ENCODE measurements around the gene DCST2. TPM values are rescaled to one million over a fixed set of nuclear protein-coding genes. Genes with fewer than 3 reads are reported as not detected.

DCST2 gene
- total and polyA plus RNA-seq, 7 donors: 0.27 to 2.0 (median 0.43) TPM; not detected in 3

- Histone ChIP-seq H3K27me3 (no peaks in the 10 kb centered on the region), H3K4me3 (peak overlapping the region; percentile 46 to 77 (median 70)), H3K4me1 (peaks cover 0 to 38% (median 33%) of the 10 kb centered on the region in 4 donors), H3K36me3 (peaks cover 0 to 10% (median 0%) of the 10 kb centered on the region in 4 donors), H3K27ac (peak overlapping the region; percentile 95 to 98 (median 96)), H3K9me3 (no peaks in the 10 kb centered on the region)
- WGBS, 2 donors: 0 to 1% methylated on average over 24 of the region's 24 CpGs
- intact Hi-C loops (cut with DNase I): loop anchor here (1.0 kb wide), 1 partner anchor 42 kb away; no protein-coding TSS in a partner anchor
- TF ChIP-seq CTCF (IDR thresholded peaks at IDR 0.05) (no peak), POLR2AphosphoS5 (IDR thresholded peaks at IDR 0.05) (peak in 1 of 4 donors; percentile 27), POLR2A (IDR thresholded peaks at IDR 0.05) (no peak), EP300 (IDR thresholded peaks at IDR 0.05) (no peak)
- DNase-seq: peak; percentile 86
These were observed 58.0 kb downstream of the DCST2 start for GRCh38 chr1:154975409-154976059.

GRCh38 chr1:154974808-154975408 lies 58.7 kb downstream of the DCST2 start:
- Histone ChIP-seq H3K4me3 (peak overlapping the region; percentile 46 to 77 (median 70)), H3K27ac (peak overlapping the region; percentile 95 to 98 (median 96)), H3K9me3 (no peaks in the 10 kb centered on the region), H3K36me3 (peaks cover 0 to 10% (median 0%) of the 10 kb centered on the region in 4 donors), H3K27me3 (no peaks in the 10 kb centered on the region), H3K4me1 (peaks cover 0 to 45% (median 39%) of the 10 kb centered on the region in 4 donors)
- TF ChIP-seq POLR2AphosphoS5 (IDR thresholded peaks at IDR 0.05) (peak; percentile 27 to 91 (median 79)), CTCF (IDR thresholded peaks at IDR 0.05) (no peak), EP300 (IDR thresholded peaks at IDR 0.05) (peak in 1 of 4 donors; percentile 34), POLR2A (IDR thresholded peaks at IDR 0.05) (peak; percentile 49 to 59)
- peak; percentile 97 for DNase-seq
- intact Hi-C loops (cut with DNase I): loop anchor here (1.0 to 5.0 kb wide), 4 partner anchors 27 to 87 kb away; partner anchors contain the start of genes EFNA4 and ZBTB7B
- WGBS, 2 donors: 0% methylated on average over 30 of the region's 30 CpGs

GRCh38 chr1:154974102-154974807 lies 59.3 kb downstream of the DCST2 start, which contains the start of gene CKS1B:
Gene CKS1B (plus strand): TSS chr1:154974681. CDS start chr1:154974746, 65 bp downstream.
- Histone ChIP-seq H3K27ac (peak within 1 kb of the TSS; percentile 95 to 98 (median 96)), H3K9me3 (no peaks in the 10 kb centered on the region), H3K27me3 (no peaks in the 10 kb centered on the region), H3K4me1 (peaks cover 0 to 51% (median 45%) of the 10 kb centered on the region in 4 donors), H3K4me3 (peak within 1 kb of the TSS; percentile 60 to 77 (median 70)), H3K36me3 (peaks cover 0 to 3% (median 0%) of the 10 kb centered on the region in 4 donors)
- WGBS, 2 donors: 0% methylated on average over 47 of the region's 47 CpGs
- DNase-seq: peak; percentile 99
- intact Hi-C loops (cut with DNase I): loop anchor here (1.0 to 5.0 kb wide), 3 partner anchors 28 to 88 kb away; partner anchors contain the start of genes EFNA4 and ZBTB7B
- TF ChIP-seq CTCF (IDR thresholded peaks at IDR 0.05) (no peak), POLR2AphosphoS5 (IDR thresholded peaks at IDR 0.05) (peak; percentile 68 to 88 (median 78)), POLR2A (IDR thresholded peaks at IDR 0.05) (peak; percentile 57 to 59), EP300 (IDR thresholded peaks at IDR 0.05) (no peak)

DNA sequence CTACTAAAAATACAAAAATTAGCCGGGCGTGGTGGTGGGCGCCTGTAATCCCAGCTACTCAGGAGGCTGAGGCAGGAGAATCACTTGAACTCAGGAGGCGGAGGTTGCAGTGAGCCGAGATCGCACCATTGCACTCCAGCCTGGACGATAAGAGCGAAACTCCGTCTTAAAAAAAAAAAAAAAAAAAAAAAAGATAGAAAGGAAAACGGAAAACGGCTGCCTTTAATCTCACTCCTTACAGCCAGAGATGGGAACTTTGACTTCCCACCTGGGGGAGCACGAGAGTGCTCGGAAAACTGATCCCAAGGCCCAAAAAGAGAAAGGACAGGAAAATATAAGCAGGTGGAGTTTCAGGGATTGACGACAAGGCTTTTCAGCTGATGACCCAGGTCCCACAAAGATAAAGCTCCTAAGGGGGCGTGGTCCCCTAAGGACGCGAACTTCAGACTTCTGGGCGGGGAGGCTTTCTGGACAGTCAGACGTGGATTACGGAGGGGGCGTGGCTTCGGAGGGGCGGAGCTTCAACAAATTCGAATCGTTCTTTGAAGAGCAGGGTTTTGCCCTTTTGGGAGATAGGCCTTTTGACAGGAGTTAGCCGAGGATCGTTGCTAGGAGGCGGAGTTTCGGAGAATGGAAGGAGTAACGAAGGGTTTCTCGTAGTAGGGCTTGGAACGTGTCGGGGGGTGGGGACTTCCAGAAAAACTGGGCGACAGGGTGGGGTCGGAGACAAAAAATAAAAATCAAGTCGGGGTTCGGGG lies 60.1 kb downstream of the DCST2 start:
- Histone ChIP-seq H3K36me3 (peaks cover 0 to 1% (median under 1%) of the 10 kb centered on the region in 4 donors), H3K27me3 (no peaks in the 10 kb centered on the region), H3K27ac (peak overlapping the region; percentile 95 to 98 (median 96)), H3K4me3 (peak overlapping the region; percentile 60 to 77 (median 70)), H3K4me1 (peaks cover 0 to 59% (median 53%) of the 10 kb centered on the region in 4 donors), H3K9me3 (no peaks in the 10 kb centered on the region)
- intact Hi-C loops (cut with DNase I): loop anchor here (1.0 to 5.0 kb wide), 3 partner anchors 29 to 89 kb away; partner anchors contain the start of genes EFNA4 and ZBTB7B
- TF ChIP-seq POLR2A (IDR thresholded peaks at IDR 0.05): peak in 1 of 2 donors; percentile 59
- peak in 1 of 4 experiments; percentile 36 for TF ChIP-seq CTCF (IDR thresholded peaks at IDR 0.05)
- no peak for TF ChIP-seq EP300 (IDR thresholded peaks at IDR 0.05)
- TF ChIP-seq POLR2AphosphoS5 (IDR thresholded peaks at IDR 0.05): peak; percentile 53 to 87 (median 56)
- WGBS, 2 donors: 2 to 5% methylated on average over 37 of the region's 37 CpGs
- peak; percentile 98 for DNase-seq

Data from sigmoid colon (tissue), 7 donors.